Liver (tissue), 9 donors: Measurements from ENCODE around the gene DPY19L3. TPM values are rescaled to one million over a fixed set of nuclear protein-coding genes. Genes with fewer than 3 reads are reported as not detected.

Experiments used
- DNase-seq: peaks from one replicate; pipeline ENCODE4 v3.0.0-alpha.2; 2017; ENCODE audit warnings: low spot score
- H3K27ac ChIP-seq, 2 donors: one replicate each; pipeline ENCODE4 v1.7.0; 2013; ENCODE audit warnings: inconsistent platforms in 2 of 2, low read length in 2 of 2, control low read depth in 1 of 2, low read depth in 1 of 2, mild to moderate bottlenecking in 1 of 2
- H3K27me3 ChIP-seq, 4 donors: one replicate each; pipeline versions ENCODE4 v1.6.1 to v1.7.0; 2013; ENCODE audit warnings: low read length in 3 of 4, inconsistent platforms in 1 of 4, mild to moderate bottlenecking in 1 of 4, moderate library complexity in 1 of 4; ENCODE audit not compliant: control insufficient read depth in 4 of 4, insufficient read depth in 4 of 4
- H3K36me3 ChIP-seq, 4 donors: one replicate each; pipeline versions ENCODE4 v1.6.1 to v1.7.0; 2013; ENCODE audit warnings: low read length in 3 of 4, mild to moderate bottlenecking in 3 of 4, low read depth in 1 of 4, moderate library complexity in 1 of 4; ENCODE audit not compliant: control insufficient read depth in 4 of 4, insufficient read depth in 3 of 4
- H3K4me1 ChIP-seq, 4 donors: one replicate each; pipeline versions ENCODE4 v1.6.1 to v1.7.0; 2013; ENCODE audit warnings: low read length in 3 of 4, mild to moderate bottlenecking in 3 of 4, moderate library complexity in 1 of 4; ENCODE audit not compliant: control insufficient read depth in 4 of 4, insufficient read depth in 4 of 4
- H3K4me3 ChIP-seq, 3 donors: one replicate each; pipeline versions ENCODE4 v1.6.1 to v1.7.0; 2013; ENCODE audit warnings: low read length in 3 of 3, control low read depth in 1 of 3, low read depth in 1 of 3, mild to moderate bottlenecking in 1 of 3
- H3K9ac ChIP-seq, 2 donors: one replicate each; pipeline ENCODE4 v1.7.0; 2013; ENCODE audit warnings: low read length in 2 of 2, mild to moderate bottlenecking in 2 of 2, moderate library complexity in 2 of 2, control low read depth in 1 of 2, low read depth in 1 of 2
- H3K9me3 ChIP-seq, 4 donors: one replicate each; pipeline versions ENCODE4 v1.6.1 to v1.7.0; 2013; ENCODE audit warnings: low read length in 3 of 4; ENCODE audit not compliant: control insufficient read depth in 4 of 4
- EGR1 ChIP-seq, 2 donors: IDR thresholded peaks; 2 replicates each; pipeline ENCODE4 v1.6.1; 2016 to 2018; ENCODE audit warnings: antibody characterized with exemption in 2 of 2, low read depth in 2 of 2
- FOXA1 ChIP-seq: IDR thresholded peaks from 2 replicates; pipeline ENCODE4 v1.6.1; 2016; ENCODE audit warnings: antibody characterized with exemption
- FOXA2 ChIP-seq: IDR thresholded peaks from 2 replicates; pipeline ENCODE4 v1.6.1; 2016; ENCODE audit warnings: antibody characterized with exemption
- GABPA ChIP-seq, 2 donors: IDR thresholded peaks in 1 of 2; conservative IDR thresholded peaks in 1 of 2; 2 replicates each; pipeline ENCODE4 v1.6.1; 2016; ENCODE audit warnings: antibody characterized with exemption in 2 of 2, mild to moderate bottlenecking in 1 of 2, moderate library complexity in 1 of 2
- HNF4A ChIP-seq, 2 donors: conservative IDR thresholded peaks; 2 replicates each; pipeline ENCODE4 v1.6.1; 2016; ENCODE audit warnings: antibody characterized with exemption in 2 of 2, mild to moderate bottlenecking in 2 of 2
- HNF4G ChIP-seq: IDR thresholded peaks from 2 replicates; pipeline ENCODE4 v1.6.1; 2016; ENCODE audit warnings: antibody characterized with exemption
- JUND ChIP-seq, 2 donors: IDR thresholded peaks; 2 replicates each; pipeline ENCODE4 v1.6.1; 2016; ENCODE audit warnings: antibody characterized with exemption in 2 of 2
- NR2F2 ChIP-seq: IDR thresholded peaks from 2 replicates; pipeline ENCODE4 v1.6.1; 2016; ENCODE audit warnings: antibody characterized with exemption
- RAD21 ChIP-seq, 2 donors: IDR thresholded peaks; 2 replicates each; pipeline ENCODE4 v1.6.1; 2016; ENCODE audit warnings: antibody characterized with exemption in 2 of 2, mild to moderate bottlenecking in 2 of 2
- RXRA ChIP-seq, 2 donors: IDR thresholded peaks; 2 replicates each; pipeline ENCODE4 v1.6.1; 2017 to 2018; ENCODE audit warnings: antibody characterized with exemption in 2 of 2, mild to moderate bottlenecking in 1 of 2
- SP1 ChIP-seq: IDR thresholded peaks from 2 replicates; pipeline ENCODE4 v1.6.1; 2018; ENCODE audit warnings: antibody characterized with exemption, mild to moderate bottlenecking
- TAF1 ChIP-seq: conservative IDR thresholded peaks from 2 replicates; pipeline ENCODE4 v1.6.1; 2016; ENCODE audit warnings: antibody characterized with exemption, mild to moderate bottlenecking
- YY1 ChIP-seq: IDR thresholded peaks from 2 replicates; pipeline ENCODE4 v1.6.1; 2016; ENCODE audit warnings: antibody characterized with exemption, mild to moderate bottlenecking
- WGBS: extraction: QIAGEN DNeasy Blood & Tissue Kit; methylation state at CpG from one replicate; pipeline ENCODE4 v1.1.7; 2013; 5-methylcytosine and 5-hydroxymethylcytosine counted together
- polyA plus RNA-seq, 2 donors: library from polyadenylated mRNA; stranded (reverse) in 1 of 2; unstranded in 1 of 2; fragments of 200-250 nt in 1 of 2; fragments of >200 nt in 1 of 2; fragmentation: Nextera tagmentation in 1 of 2; extraction: Ambion mirVana in 1 of 2; gene quantifications; one replicate each; pipeline versions ENCODE4 v1.2.1 to v1.2.3, GENCODE V29; 2013 to 2015
- total RNA-seq, 2 donors: library from RNA; depleted of rRNA; stranded (reverse); fragments of >200 nt; gene quantifications; one replicate each; pipeline ENCODE4 v1.2.3, GENCODE V29; 2014
- TF ChIP-seq, protein P1 (sequence below): IDR thresholded peaks from 2 replicates; pipeline ENCODE4 v1.6.1; 2016; ENCODE audit warnings: antibody characterized with exemption
- TF ChIP-seq, protein P2 (sequence below): IDR thresholded peaks from 2 replicates; pipeline ENCODE4 v1.6.1; 2016; ENCODE audit warnings: antibody characterized with exemption
- TF ChIP-seq, protein P3 (sequence below): IDR thresholded peaks from 2 replicates; pipeline ENCODE4 v1.6.1; 2016; ENCODE audit warnings: antibody characterized with exemption
- TF ChIP-seq, protein P4 (sequence below): IDR thresholded peaks from 2 replicates; pipeline ENCODE4 v1.6.1; 2016; ENCODE audit warnings: antibody characterized with exemption, mild to moderate bottlenecking
- donor health status: healthy.
- donor health status: healthy.
- donor health status: healthy.
- donor health status: healthy.
- donor health status: healthy.

Gene DPY19L3
- total and polyA plus RNA-seq, 4 donors: 2.7 to 13.0 (median 7.4) TPM

DNA sequence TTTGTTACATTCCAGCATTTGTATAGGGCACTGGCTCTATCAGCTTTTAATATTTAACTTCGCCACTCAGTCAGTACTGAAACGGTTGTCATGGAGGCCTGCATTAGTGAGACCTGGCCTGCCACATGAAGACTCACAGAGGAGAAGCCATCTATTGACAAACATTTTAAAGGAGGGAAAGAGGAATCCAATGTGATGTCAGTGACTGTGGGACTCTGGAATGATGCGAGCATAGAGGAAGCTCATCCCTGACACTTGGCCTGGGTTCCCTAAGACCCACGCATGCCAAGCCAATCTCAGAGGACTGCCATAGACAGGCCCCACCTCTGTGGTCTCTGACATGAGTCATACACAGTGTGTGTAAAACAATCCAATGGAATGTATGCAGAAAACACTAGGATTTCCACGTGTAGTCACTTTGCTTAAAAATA is 7.9 kb upstream of the DPY19L3 start:
- Histone ChIP-seq H3K36me3 (no peaks in the 10 kb centered on the region), H3K9ac (no peak overlapping the region), H3K27ac (no peak overlapping the region), H3K4me3 (no peak overlapping the region), H3K4me1 (no peaks in the 10 kb centered on the region), H3K27me3 (no peaks in the 10 kb centered on the region), H3K9me3 (no peaks in the 10 kb centered on the region)
- DNase-seq: no peak
- 81% methylated on average over 5 of the region's 5 CpGs for WGBS
- TF ChIP-seq YY1 (no peak), RAD21 (IDR thresholded peaks at IDR 0.05) (no peak), TAF1 (no peak), FOXA2 (no peak), JUND (IDR thresholded peaks at IDR 0.05) (no peak), GABPA (IDR thresholded peaks at IDR 0.05 in 1 of 2, conservative IDR thresholded peaks at IDR 0.05 in 1 of 2) (no peak), EGR1 (IDR thresholded peaks at IDR 0.05; ENCODE audit: low read depth in 2 of 2) (no peak), HNF4G (no peak), SP1 (no peak)
- TF ChIP-seq, protein P1, sequence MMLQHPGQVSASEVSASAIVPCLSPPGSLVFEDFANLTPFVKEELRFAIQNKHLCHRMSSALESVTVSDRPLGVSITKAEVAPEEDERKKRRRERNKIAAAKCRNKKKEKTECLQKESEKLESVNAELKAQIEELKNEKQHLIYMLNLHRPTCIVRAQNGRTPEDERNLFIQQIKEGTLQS: no peak
- TF ChIP-seq, protein P2, sequence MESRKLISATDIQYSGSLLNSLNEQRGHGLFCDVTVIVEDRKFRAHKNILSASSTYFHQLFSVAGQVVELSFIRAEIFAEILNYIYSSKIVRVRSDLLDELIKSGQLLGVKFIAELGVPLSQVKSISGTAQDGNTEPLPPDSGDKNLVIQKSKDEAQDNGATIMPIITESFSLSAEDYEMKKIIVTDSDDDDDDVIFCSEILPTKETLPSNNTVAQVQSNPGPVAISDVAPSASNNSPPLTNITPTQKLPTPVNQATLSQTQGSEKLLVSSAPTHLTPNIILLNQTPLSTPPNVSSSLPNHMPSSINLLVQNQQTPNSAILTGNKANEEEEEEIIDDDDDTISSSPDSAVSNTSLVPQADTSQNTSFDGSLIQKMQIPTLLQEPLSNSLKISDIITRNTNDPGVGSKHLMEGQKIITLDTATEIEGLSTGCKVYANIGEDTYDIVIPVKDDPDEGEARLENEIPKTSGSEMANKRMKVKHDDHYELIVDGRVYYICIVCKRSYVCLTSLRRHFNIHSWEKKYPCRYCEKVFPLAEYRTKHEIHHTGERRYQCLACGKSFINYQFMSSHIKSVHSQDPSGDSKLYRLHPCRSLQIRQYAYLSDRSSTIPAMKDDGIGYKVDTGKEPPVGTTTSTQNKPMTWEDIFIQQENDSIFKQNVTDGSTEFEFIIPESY: no peak
- TF ChIP-seq, protein P3, sequence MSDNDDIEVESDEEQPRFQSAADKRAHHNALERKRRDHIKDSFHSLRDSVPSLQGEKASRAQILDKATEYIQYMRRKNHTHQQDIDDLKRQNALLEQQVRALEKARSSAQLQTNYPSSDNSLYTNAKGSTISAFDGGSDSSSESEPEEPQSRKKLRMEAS: no peak

DNA sequence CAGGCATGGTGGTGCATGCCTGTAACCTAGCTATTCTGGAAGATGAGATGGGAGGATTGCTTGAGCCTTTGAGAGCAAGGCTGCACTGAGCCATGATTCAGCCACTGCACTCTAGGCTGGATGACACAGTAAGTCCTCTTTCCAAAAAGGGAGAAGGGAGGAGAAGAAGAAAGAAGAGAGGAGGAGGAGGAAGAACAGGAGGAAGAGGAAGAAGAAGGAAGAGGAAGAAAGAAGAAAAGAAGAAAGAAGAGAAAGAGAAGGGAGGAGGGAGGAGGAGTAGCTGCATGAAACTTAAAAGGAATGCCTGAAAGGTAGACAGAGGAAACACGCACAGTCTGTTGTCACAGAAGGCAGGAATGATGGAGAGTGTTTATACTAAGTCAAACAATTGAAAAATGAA is 3.6 kb upstream of the DPY19L3 start:
- H3K4me1 ChIP-seq: peaks cover 0 to 20% (median 1%) of the 10 kb centered on the region in 4 donors
- no peak for TF ChIP-seq RXRA (IDR thresholded peaks at IDR 0.05)
- no peak for TF ChIP-seq NR2F2
- TF ChIP-seq YY1: no peak
- TF ChIP-seq FOXA1: no peak
- no peak for TF ChIP-seq EGR1 (IDR thresholded peaks at IDR 0.05; ENCODE audit: low read depth in 2 of 2)
- TF ChIP-seq GABPA (IDR thresholded peaks at IDR 0.05 in 1 of 2, conservative IDR thresholded peaks at IDR 0.05 in 1 of 2): no peak
- TF ChIP-seq HNF4A (conservative IDR thresholded peaks at IDR 0.05): no peak
- TF ChIP-seq, protein P2: no peak
- TF ChIP-seq, protein P1: no peak
- TF ChIP-seq, protein P4, sequence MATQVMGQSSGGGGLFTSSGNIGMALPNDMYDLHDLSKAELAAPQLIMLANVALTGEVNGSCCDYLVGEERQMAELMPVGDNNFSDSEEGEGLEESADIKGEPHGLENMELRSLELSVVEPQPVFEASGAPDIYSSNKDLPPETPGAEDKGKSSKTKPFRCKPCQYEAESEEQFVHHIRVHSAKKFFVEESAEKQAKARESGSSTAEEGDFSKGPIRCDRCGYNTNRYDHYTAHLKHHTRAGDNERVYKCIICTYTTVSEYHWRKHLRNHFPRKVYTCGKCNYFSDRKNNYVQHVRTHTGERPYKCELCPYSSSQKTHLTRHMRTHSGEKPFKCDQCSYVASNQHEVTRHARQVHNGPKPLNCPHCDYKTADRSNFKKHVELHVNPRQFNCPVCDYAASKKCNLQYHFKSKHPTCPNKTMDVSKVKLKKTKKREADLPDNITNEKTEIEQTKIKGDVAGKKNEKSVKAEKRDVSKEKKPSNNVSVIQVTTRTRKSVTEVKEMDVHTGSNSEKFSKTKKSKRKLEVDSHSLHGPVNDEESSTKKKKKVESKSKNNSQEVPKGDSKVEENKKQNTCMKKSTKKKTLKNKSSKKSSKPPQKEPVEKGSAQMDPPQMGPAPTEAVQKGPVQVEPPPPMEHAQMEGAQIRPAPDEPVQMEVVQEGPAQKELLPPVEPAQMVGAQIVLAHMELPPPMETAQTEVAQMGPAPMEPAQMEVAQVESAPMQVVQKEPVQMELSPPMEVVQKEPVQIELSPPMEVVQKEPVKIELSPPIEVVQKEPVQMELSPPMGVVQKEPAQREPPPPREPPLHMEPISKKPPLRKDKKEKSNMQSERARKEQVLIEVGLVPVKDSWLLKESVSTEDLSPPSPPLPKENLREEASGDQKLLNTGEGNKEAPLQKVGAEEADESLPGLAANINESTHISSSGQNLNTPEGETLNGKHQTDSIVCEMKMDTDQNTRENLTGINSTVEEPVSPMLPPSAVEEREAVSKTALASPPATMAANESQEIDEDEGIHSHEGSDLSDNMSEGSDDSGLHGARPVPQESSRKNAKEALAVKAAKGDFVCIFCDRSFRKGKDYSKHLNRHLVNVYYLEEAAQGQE: no peak
- 97% methylated on average over 1 of the region's 1 CpG for WGBS
- no peaks in the 10 kb centered on the region for H3K9me3 ChIP-seq
- H3K27me3 ChIP-seq: no peaks in the 10 kb centered on the region
- no peak for DNase-seq
- no peak overlapping the region for H3K9ac ChIP-seq
- H3K36me3 ChIP-seq: no peaks in the 10 kb centered on the region
- H3K4me3 ChIP-seq: no peak overlapping the region
- H3K27ac ChIP-seq: no peak overlapping the region
